Epithelial cell of alveolus of lung (primary cell): ENCODE results near the gene SPDYE2B. TPM values are rescaled to one million over a fixed set of nuclear protein-coding genes. Genes with fewer than 3 reads are reported as not detected.

Experiments
- total RNA-seq: library from RNA; depleted of rRNA; stranded (reverse); fragments of >200 nt; gene quantifications from 2 replicates; pipeline ENCODE4 v1.2.1, GENCODE V29; 2015

The SPDYE2B gene
- total RNA-seq, result not detected in 2 replicates

DNA sequence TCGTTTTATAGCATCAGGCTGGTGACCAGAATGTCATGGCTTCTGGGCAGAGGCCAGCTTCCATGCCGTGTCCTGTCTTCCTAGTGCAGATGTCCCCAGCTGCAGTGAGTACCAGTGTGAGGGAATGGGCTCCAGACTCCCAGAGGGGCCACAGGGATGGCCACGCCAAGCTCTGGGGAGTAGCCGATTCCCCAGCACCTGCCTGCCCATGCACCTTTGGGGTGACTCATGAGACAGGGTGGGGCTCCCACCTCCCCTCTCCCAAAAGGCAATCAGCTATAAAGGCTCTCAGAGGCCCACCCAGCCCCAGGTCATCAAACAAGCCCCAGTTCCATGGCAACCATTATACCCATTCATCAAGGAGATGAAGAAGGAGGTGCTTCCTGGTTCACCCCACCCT lies at the start of gene SPDYE2B:
Gene SPDYE2B, plus strand, starts transcription at position 396 of the 400 bp plus-strand sequence. CDS start 2,030 bp downstream, outside the sequence.

GRCh38 chr7:102616507-102617125 lies 33.5 kb upstream of the SPDYE2B start, which contains the start of gene RASA4:
TSS of gene RASA4 (minus strand) at chr7:102616756. CDS start at chr7:102616689, 67 bp downstream.

DNA sequence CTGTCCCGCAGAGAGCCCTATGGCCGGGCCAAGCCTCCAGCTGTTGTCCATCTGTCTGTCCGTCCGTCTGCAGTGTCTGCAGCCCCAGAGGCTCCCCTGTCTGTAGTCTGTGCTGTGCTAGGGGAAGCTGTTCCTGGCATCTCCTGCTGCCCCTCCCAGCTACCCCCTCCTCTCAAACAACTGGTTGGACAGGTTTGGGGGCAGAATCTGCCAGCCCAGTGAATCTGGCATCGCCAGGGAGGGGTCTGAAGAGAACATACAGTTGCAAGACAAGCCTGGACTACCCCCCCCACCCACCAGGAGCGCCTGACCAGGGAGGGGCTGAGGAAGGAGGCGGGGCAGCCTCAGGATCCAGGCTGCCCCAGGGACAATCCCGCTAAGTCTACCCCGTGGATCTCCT lies 7.4 kb upstream of the SPDYE2B start, which contains the start of gene UPK3BL1:
Gene UPK3BL1, minus strand, starts transcription at position 101 of the 400 bp plus-strand sequence. Its CDS starts 50 bp downstream, at position 51.

GRCh38 chr7:102671166-102671955 lies 21.2 kb downstream of the SPDYE2B start, which contains the start of gene POLR2J2:
TSS of gene POLR2J2 (minus strand) at chr7:102671663. CDS start at chr7:102671601, 62 bp downstream.

Other genes with a start within 250 kb of the SPDYE2B start
- gene ORAI2, start 216.7 kb upstream of the SPDYE2B start, total RNA-seq, result 37.0 and 42.7 TPM in 2 replicates
- gene ALKBH4, start 185.5 kb upstream of the SPDYE2B start, total RNA-seq, result 25.6 and 25.7 TPM in 2 replicates
- 10.2 and 17.0 TPM in 2 replicates for gene LRWD1, start 185.3 kb upstream of the SPDYE2B start, total RNA-seq
- gene POLR2J, start 171.4 kb upstream of the SPDYE2B start, total RNA-seq, result 28.1 and 42.3 TPM in 2 replicates
- gene RASA4B, start 132.5 kb upstream of the SPDYE2B start, total RNA-seq, result 2.1 and 2.6 TPM in 2 replicates
- gene UPK3BL2, start 106.6 kb upstream of the SPDYE2B start, total RNA-seq, result not detected in 2 replicates
- not detected in 2 replicates for gene SPDYE2, start 99.1 kb upstream of the SPDYE2B start, total RNA-seq
- gene POLR2J3, start 77.7 kb upstream of the SPDYE2B start, total RNA-seq, result 2.8 and 30.8 TPM in 2 replicates
- gene RASA4, start 33.6 kb upstream of the SPDYE2B start, total RNA-seq, result 1.6 and 12.4 TPM in 2 replicates
- 8.9 and 15.9 TPM in 2 replicates for gene UPK3BL1, start 7.5 kb upstream of the SPDYE2B start, total RNA-seq
- 0.40 TPM in 1 of 2 replicates, not detected in the other for gene POLR2J2, start 21.3 kb downstream of the SPDYE2B start, total RNA-seq
- 3.4 and 12.5 TPM in 2 replicates for gene FAM185A, start 98.7 kb downstream of the SPDYE2B start, total RNA-seq